CD4-positive, alpha-beta T cell treated with Interferon gamma for 1 hour (primary cell): Measurements from ENCODE around the gene CAPN3.

Source experiments
- DNase-seq: peaks from one replicate; pipeline ENCODE4 v3.0.0-alpha.2; 2020

Gene CAPN3

DNA sequence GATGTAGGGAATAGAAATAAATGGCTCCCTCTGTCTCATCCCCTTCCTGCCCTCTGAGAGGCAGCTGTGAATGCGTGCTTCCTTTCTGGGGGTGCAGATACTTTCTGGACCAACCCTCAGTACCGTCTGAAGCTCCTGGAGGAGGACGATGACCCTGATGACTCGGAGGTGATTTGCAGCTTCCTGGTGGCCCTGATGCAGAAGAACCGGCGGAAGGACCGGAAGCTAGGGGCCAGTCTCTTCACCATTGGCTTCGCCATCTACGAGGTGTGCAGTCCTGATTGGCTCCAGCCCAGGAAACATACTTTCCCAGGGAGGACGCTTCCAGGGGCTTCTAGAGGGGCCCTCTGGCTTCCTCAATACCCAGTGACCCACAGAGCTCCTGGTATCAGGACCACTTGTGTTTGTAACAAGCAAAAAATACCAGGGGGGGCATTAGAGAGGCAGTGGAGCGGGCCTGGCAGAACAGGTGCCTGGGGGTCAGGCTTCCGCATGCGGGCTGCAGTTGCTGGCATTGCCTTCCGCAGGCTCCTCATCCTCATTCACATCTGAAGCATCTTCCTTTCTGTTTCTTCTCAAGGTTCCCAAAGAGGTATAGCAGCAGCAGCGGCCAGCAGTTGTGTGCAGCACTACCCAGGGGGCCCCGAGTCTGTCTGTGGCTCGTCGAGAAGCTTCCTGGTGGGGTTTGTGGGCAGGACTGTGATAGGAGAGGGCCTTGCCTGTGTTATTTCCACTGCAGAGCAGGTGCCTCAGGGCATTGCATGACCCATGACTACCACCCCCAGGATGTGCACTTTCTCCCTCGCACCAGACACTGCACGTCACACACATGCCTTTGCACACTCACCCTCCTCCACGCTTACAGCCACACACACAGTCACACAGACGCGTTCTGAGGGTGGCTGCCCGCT, 42.5 kb downstream of the CAPN3 start:
- DNase-seq = peak; percentile 5

GRCh38 chr15:42402455-42403205, 43.3 kb downstream of the CAPN3 start:
- no peak for DNase-seq

DNA sequence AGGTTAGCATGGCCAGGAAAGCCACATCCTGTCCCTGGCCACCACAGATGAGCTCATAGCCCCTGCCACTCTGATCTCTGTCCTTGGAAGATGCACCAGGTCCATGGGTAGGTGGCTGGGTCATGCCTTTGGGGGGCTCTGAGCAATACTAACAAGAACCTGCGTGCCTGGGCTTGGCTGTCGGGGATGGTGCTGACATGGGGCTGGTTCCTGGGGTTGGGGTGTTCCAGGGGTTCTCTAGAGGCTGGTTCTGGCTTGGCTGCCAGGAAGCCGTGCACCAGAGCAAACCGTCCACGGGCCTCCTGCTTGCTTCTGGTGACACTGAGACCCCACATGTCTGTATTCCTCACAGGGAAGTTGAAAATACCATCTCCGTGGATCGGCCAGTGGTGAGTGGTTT, 44.1 kb downstream of the CAPN3 start:
- DNase-seq = no peak

DNA sequence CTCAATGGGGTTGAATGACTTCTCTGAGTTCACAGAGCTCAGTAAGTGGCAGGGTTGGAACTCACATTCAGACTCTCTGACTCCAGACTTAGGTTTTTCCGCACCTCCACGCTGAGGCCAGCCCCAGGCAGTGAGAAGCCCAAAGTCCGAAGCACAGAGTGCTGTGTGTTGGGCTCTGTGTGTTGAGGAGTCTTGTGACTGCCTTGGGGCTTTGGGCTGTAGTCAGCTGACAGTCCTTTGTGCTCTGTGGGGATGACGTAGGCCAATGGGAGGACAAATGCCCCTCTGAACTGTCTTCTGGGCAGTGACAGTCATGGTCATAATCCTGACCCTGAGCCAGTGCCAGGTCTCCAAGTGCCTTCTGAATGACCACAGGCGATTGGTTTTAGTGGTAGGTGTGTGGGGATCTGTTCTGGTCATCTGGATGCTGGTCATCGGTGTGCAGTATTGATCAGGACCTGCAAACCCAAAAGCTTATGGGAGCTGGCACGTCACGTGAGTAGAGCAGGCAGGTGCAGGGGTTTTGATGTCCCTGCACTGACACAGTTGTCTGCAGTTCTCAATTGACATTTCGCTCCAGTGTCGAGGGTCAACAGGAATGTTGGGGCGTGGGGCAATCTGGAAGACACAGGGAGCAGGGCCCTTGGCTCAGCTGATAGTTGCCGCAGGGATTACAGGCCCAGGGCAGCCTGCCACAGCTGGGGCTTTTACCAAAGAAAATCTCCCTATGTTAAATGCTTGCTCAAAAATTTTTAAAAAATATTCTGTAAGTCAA, 45.3 kb downstream of the CAPN3 start:
- no peak for DNase-seq

- DNase-seq = no peak
These were observed 46.7 kb downstream of the CAPN3 start for GRCh38 chr15:42405863-42406482.

- no peak for DNase-seq
These were observed 48.9 kb downstream of the CAPN3 start for GRCh38 chr15:42408178-42408577.

- DNase-seq = no peak
These were observed 49.7 kb downstream of the CAPN3 start for GRCh38 chr15:42409011-42409410.

GRCh38 chr15:42411884-42412283, 52.6 kb downstream of the CAPN3 start:
- DNase-seq = no peak

DNA sequence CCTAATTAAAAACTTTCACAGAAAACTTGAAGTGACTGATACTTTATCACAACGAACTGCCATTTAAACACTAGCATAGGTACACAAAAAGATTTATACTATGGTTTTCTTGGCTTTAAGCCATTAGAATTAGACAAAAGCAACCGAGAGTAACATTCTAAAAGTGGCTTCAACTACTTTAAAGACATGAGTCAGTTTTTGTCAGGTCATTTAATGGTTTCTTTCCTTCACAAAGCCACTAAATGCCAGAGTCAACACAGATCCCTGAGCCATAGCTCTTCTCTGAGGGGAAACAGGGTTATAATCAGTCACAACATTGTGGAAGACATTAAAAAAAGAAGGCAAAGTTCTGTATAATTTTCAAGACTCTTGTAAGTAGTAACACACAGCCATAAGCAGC, 54.6 kb downstream of the CAPN3 start:
- no peak for DNase-seq

DNA sequence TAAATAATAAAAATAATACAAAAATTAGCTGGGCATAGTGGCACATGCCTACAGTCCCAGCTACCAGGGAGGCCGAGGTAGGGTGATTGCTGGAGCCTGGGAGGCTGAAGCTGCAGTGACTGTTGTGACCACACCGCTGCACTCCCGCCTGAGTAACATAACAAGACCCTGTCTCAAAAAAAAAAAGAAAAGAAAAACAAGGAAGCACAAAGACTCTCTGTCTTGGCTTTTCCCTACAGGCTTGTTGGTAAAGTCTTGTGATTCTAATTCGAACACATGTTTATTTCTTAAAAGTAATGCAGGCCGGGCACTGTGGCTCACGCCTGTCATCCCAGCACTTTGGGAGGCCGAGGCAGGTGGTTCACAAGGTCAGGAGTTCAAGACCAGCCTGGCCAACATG, 60.1 kb downstream of the CAPN3 start:
- no peak for DNase-seq

DNA sequence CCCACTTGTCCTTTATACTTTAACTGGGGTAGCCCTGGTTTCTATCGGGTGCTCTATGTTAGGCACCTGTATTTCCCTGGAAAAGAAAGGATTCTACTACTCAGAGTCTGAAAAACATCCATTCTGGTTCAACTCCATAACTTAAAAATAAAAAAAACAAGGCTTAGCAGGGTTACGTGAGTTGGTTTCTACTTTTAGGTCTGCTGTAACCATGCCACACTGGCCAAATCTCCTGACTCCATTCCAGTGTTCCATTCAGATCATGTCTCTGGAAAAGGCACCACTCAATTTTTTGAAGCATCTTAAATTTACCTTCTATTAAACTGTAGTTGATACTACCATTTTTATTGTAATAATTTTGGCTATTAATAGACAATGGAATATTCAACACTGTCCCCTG, 62.1 kb downstream of the CAPN3 start:
- DNase-seq = no peak

- DNase-seq = no peak
These were observed 68.3 kb downstream of the CAPN3 start for GRCh38 chr15:42427429-42428223.

DNA sequence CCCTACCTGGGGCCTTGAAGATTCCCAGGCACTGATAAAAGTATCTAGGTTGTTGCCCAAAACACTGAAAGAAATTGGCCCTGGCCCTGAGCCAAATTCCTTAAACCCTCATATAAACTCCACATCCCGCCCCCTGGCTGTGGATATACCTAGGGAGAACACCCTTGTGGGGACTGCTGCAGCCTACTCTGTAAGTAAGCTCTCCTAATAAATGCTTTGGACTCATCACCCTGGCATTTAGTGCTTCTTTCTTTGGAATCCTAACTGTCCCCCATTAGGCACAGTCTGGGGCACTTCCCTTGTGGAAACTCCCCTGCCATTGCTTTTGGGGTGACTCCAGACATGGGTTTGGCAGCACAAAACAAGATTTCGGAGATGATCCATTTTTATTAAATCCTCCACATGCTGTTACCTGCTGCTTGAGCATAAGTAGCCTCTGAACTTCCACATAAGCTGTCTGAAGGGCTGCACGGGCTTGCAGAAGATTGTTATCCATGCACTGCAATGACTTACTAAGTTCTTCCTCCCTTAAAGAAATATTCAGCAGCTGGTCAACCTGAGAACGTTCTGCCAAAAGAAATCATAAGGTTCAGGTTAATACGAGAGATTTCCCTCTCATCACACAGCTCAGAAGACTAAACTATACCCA, 85.2 kb downstream of the CAPN3 start:
- DNase-seq = no peak

GRCh38 chr15:42445551-42445950, 86.2 kb downstream of the CAPN3 start:
- no peak for DNase-seq

GRCh38 chr15:42447599-42447998, 88.3 kb downstream of the CAPN3 start:
- no peak for DNase-seq

DNA sequence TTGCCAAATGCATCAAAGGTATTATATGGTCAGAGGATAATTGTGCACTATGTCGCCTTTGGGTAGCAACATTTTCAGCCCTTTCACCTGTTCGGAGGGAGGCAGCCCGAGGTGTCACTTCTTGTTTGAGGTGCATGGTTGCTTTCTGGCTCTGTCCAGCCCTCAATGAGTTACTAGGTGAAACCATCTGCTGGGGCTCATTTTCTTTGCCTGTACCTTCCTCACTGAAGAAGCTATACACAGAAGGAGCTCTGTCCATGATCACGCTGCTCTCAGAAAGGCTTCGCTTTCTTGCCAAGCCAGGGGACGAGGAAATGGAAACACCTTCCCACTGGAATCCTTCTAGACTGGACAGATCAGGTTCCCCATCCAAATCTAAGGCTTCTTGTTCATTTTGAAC, 89.0 kb downstream of the CAPN3 start:
- no peak for DNase-seq

GRCh38 chr15:42449770-42450424, 90.6 kb downstream of the CAPN3 start:
- DNase-seq = no peak

GRCh38 chr15:42450425-42450790, 91.1 kb downstream of the CAPN3 start:
- no peak for DNase-seq

- DNase-seq = no peak
These were observed 94.5 kb downstream of the CAPN3 start for GRCh38 chr15:42453826-42454225.

GRCh38 chr15:42456531-42456930, 97.2 kb downstream of the CAPN3 start:
- DNase-seq = no peak

GRCh38 chr15:42456971-42457370, 97.7 kb downstream of the CAPN3 start:
- DNase-seq = no peak
